ENCODE data around the gene SH3TC1. TPM values are rescaled to one million over a fixed set of nuclear protein-coding genes. Genes with fewer than 3 reads are reported as not detected.

Gene SH3TC1
- total and polyA plus RNA-seq, 2 of the 8 experiments (the other 6 are each of a cell fraction or from before 2014, with no cell fraction given) = 0.15 TPM; not detected in 1

DNA sequence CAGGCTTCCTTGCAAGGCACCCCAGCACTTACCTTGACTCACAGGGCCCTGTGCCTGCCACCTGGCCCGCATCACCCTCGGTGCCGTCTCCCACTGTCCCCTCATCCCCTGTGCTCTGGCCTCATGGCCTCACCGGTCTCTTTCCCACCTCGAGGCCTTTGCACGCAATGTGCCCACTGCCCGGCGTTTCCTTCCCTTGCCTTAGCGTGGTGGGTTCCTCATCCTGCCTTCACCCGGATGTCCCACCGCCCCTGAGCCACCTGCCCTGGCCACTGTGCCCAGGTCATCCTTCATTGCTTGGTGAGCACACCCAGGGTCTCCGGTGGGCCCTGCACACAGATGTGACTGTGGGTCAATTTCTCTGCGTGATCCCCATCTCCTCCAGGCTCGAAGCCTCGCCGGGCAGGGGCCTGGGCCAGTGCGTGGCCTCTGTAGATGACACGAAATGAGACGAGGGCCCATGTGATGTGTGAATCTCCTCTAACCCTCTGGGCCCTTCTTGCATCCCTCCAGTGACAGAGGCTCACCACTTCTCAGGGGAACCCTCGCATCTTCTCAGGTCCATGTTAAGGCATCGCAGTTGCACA is 75.1 kb downstream of the SH3TC1 start:
- Histone ChIP-seq H3K27me3 (replicated peaks in 1 of 4; ENCODE audit: control insufficient read depth in 3 of 4, extremely low read depth in 1 of 4, insufficient read depth in 3 of 4, low read length in 3 of 4) (peaks cover 7 to 23% (median 17%) of the 10 kb centered on the region in 4 experiments; a peak in 6 of 7 replicates), H2BK20ac (ENCODE audit: low read length) (no peak overlapping the region), H3K4me2 (ENCODE audit: insufficient read depth in 1 of 2, low read depth in 2 of 2, low read length in 2 of 2) (no peak overlapping the region), H4K20me1 (replicated peaks in 1 of 2; ENCODE audit: control insufficient read depth in 1 of 2, insufficient read depth in 2 of 2, low read length in 2 of 2) (peaks cover 0 to 1% of the 10 kb centered on the region in 2 experiments), H3K4ac (replicated peaks; ENCODE audit: insufficient read length, low read depth, low read length) (no peak overlapping the region), H4K5ac (ENCODE audit: insufficient read length, low read depth, low read length) (no peak overlapping the region), H3K56ac (replicated peaks; ENCODE audit: insufficient read length, low read depth, low read length) (no peak overlapping the region), H3K23ac (ENCODE audit: insufficient read length) (no peak overlapping the region), H3K23me2 (ENCODE audit: low read depth, low read length) (peaks cover 4% of the 10 kb centered on the region; the same call in 1 of the 2 replicates), H2BK15ac (ENCODE audit: low read length) (no peak overlapping the region), H2BK120ac (replicated peaks; ENCODE audit: low read depth, low read length) (no peak overlapping the region), H3K27ac (ENCODE audit: low read depth, low read length) (no peak overlapping the region), H3K79me1 (ENCODE audit: low read depth, low read length) (no peaks in the 10 kb centered on the region), H3K36me3 (ENCODE audit: control insufficient read depth in 2 of 4, insufficient read depth in 4 of 4, low read length in 3 of 4) (no peaks in the 10 kb centered on the region), H3K9ac (replicated peaks in 1 of 4; ENCODE audit: extremely low read depth in 1 of 4, low read depth in 3 of 4, low read length in 3 of 4) (no peak overlapping the region), H2BK5ac (ENCODE audit: low read depth, low read length) (no peak overlapping the region), H3K14ac (ENCODE audit: insufficient read length) (no peak overlapping the region), H3K79me2 (ENCODE audit: control insufficient read depth in 1 of 2, insufficient read depth in 2 of 2, low read length in 2 of 2) (no peaks in the 10 kb centered on the region), H2AFZ (ENCODE audit: low read length) (no peak overlapping the region), H2BK12ac (ENCODE audit: low read depth, low read length) (no peak overlapping the region), H4K91ac (replicated peaks; ENCODE audit: insufficient read length, low read length) (no peak overlapping the region), H3K9me3 (ENCODE audit: insufficient read depth in 2 of 2, low read depth in 1 of 2, low read length in 1 of 2) (no peaks in the 10 kb centered on the region), H3K4me1 (replicated peaks in 1 of 4; ENCODE audit: control insufficient read depth in 3 of 4, insufficient read depth in 4 of 4, low read length in 3 of 4) (peaks cover 0 to 2% (median 0%) of the 10 kb centered on the region in 4 experiments; a peak in 3 of 7 replicates), H3K4me3 (ENCODE audit: extremely low read depth in 1 of 4, insufficient read depth in 2 of 4, low read depth in 3 of 4, low read length in 4 of 4) (no peak overlapping the region), H3K18ac (ENCODE audit: extremely low read depth, low read length) (no peak overlapping the region), H2AK5ac (ENCODE audit: low read depth, low read length) (no peak overlapping the region), H4K8ac (ENCODE audit: extremely low read depth, insufficient read depth, low read length) (no peak overlapping the region)
- CTCF ChIA-PET (ENCODE audit: partially characterized antibody) = interaction anchor here (0.9 to 4.3 kb wide), 5 partner anchors 8 to 229 kb away, joined by 3 to 25 read pairs (median 4); no protein-coding TSS in a partner anchor
- DNase-seq (ENCODE audit: low read depth in 1 of 2, low spot score in 2 of 2) = no peak
- WGBS, 2 experiments (ENCODE audit: extremely low coverage in 1 of 2, insufficient coverage in 1 of 2, insufficient read length in 1 of 2, insufficient replicate concordance in 2 of 2, low coverage in 1 of 2, low lambda C conversion rate in 2 of 2, missing lambda C conversion rate in 1 of 2) = 91% methylated on average over 21 of the region's 21 CpGs; no CpG with 5 or more reads in 1 of the 2 experiments
- POLR2A ChIA-PET (ENCODE audit: partially characterized antibody) = no interaction called here
- FAIRE-seq = no peak
- no peak for TF ChIP-seq KDM1A (IDR thresholded peaks at IDR 0.05; ENCODE audit: borderline replicate concordance, low read length)
- no peak for TF ChIP-seq JUND (IDR thresholded peaks at IDR 0.05; ENCODE audit: low read length)
- no peak for TF ChIP-seq SIRT6 (IDR thresholded peaks at IDR 0.05; ENCODE audit: low read length)
- no peak for TF ChIP-seq ATF2 (IDR thresholded peaks at IDR 0.05; ENCODE audit: low read length)
- TF ChIP-seq, protein P1, sequence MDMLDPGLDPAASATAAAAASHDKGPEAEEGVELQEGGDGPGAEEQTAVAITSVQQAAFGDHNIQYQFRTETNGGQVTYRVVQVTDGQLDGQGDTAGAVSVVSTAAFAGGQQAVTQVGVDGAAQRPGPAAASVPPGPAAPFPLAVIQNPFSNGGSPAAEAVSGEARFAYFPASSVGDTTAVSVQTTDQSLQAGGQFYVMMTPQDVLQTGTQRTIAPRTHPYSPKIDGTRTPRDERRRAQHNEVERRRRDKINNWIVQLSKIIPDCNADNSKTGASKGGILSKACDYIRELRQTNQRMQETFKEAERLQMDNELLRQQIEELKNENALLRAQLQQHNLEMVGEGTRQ (IDR thresholded peaks at IDR 0.05; ENCODE audit: low read length) = no peak
- TF ChIP-seq ASH2L (IDR thresholded peaks at IDR 0.05; ENCODE audit: low read length) = no peak
- TF ChIP-seq RFX5 (IDR thresholded peaks at IDR 0.05; ENCODE audit: borderline replicate concordance, low read depth, low read length) = no peak
- TF ChIP-seq NRF1 (IDR thresholded peaks at IDR 0.05; ENCODE audit: low read depth, low read length) = no peak
- TF ChIP-seq ZNF274 (IDR thresholded peaks at IDR 0.05; ENCODE audit: borderline replicate concordance, extremely low read depth, low read length) = no peak
- TF ChIP-seq EP300 (IDR thresholded peaks at IDR 0.05; ENCODE audit: borderline replicate concordance in 1 of 2, low read depth in 2 of 2, low read length in 2 of 2) = no peak
- no peak for TF ChIP-seq SRF (IDR thresholded peaks at IDR 0.05; ENCODE audit: low read depth, low read length)
